ENCODE data around the gene SLC1A5.

SLC1A5 gene

DNA sequence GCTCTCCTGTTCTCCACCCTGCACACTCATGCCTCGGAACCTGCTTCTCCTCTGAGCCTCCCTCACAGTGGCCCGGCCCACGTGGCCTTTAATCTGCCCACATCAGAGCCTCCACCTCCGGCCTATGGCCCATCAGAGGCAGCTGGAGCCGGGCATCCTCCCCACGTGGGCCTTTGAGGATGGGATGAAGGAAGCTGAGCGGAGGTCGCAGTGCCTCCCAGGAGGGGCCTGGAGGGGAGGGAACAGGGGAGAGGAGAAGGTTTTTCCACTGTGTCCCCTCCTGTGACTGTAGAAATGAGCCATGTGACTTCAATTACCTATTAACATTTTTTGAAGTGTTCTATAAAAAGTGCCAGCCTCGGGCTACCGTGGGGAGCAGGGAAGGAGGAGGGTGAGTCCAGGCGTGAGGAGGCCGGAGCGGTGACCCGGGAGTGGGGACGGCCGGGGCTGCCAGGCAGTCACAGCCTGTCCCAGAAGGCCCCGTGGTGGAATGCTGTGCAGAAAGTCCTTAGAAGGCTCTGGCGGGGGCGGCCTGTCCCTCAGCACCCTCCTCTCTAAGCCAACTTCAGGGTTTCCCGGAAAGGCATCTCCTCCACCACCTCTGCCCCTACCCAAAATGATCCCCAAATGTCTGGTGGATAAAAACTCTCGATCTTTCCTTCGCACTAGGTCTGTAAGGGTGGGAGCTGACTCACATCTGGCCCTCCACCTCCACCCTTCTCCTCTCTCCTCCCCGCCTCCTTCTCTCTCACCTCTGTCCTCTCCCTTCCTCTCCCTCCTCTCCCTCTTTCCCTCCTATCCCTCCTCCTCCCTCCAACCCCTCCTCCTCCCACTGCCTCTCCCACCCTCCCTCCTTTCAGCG is 24.8 kb upstream of the SLC1A5 start (continued):
- TF ChIP-seq ZNF184 (tag by site-specific recombination; IDR thresholded peaks at IDR 0.05) (no peak), KLF9 (tag by site-specific recombination; IDR thresholded peaks at IDR 0.05; ENCODE audit: low read depth) (no peak), MEIS1 (CRISPR knock-in tag; IDR thresholded peaks at IDR 0.05; ENCODE audit: borderline replicate concordance) (no peak), CTCF (tag by site-specific recombination; IDR thresholded peaks at IDR 0.05) (no peak), ZNF398 (tag by site-specific recombination; IDR thresholded peaks at IDR 0.05) (peak; percentile 96), FEZF1 (tag by site-specific recombination; IDR thresholded peaks at IDR 0.05) (no peak), ZNF292 (tag by site-specific recombination; IDR thresholded peaks at IDR 0.05; ENCODE audit: borderline replicate concordance, low read depth) (no peak), ZNF239 (tag by site-specific recombination; IDR thresholded peaks at IDR 0.05) (no peak), ZNF549 (tag by site-specific recombination; IDR thresholded peaks at IDR 0.05) (no peak), KLF8 (tag by site-specific recombination; IDR thresholded peaks at IDR 0.05) (no peak), ZBTB20 (tag by site-specific recombination; IDR thresholded peaks at IDR 0.05) (peak; percentile 17; the same call in 1 of the 2 replicates), ZNF561 (tag by site-specific recombination; IDR thresholded peaks at IDR 0.05; ENCODE audit: borderline replicate concordance) (no peak), ZSCAN18 (tag by site-specific recombination; IDR thresholded peaks at IDR 0.05) (0 out of 2 replicates have a peak, but pooled peaks have one; percentile 50), MYNN (tag by site-specific recombination; IDR thresholded peaks at IDR 0.05; ENCODE audit: borderline replicate concordance) (no peak), ZNF501 (tag by site-specific recombination; IDR thresholded peaks at IDR 0.05) (no peak), ZNF169 (tag by site-specific recombination; IDR thresholded peaks at IDR 0.05) (no peak; the same call in 1 of the 2 replicates), ZBTB48 (tag by site-specific recombination; IDR thresholded peaks at IDR 0.05) (no peak), WT1 (tag by site-specific recombination; IDR thresholded peaks at IDR 0.05) (peak; percentile 75; the same call in 1 of the 2 replicates)
- TF ChIP-seq, protein P1, sequence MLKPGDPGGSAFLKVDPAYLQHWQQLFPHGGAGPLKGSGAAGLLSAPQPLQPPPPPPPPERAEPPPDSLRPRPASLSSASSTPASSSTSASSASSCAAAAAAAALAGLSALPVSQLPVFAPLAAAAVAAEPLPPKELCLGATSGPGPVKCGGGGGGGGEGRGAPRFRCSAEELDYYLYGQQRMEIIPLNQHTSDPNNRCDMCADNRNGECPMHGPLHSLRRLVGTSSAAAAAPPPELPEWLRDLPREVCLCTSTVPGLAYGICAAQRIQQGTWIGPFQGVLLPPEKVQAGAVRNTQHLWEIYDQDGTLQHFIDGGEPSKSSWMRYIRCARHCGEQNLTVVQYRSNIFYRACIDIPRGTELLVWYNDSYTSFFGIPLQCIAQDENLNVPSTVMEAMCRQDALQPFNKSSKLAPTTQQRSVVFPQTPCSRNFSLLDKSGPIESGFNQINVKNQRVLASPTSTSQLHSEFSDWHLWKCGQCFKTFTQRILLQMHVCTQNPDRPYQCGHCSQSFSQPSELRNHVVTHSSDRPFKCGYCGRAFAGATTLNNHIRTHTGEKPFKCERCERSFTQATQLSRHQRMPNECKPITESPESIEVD (tag by site-specific recombination; IDR thresholded peaks at IDR 0.05): no peak
- TF ChIP-seq, protein P2, sequence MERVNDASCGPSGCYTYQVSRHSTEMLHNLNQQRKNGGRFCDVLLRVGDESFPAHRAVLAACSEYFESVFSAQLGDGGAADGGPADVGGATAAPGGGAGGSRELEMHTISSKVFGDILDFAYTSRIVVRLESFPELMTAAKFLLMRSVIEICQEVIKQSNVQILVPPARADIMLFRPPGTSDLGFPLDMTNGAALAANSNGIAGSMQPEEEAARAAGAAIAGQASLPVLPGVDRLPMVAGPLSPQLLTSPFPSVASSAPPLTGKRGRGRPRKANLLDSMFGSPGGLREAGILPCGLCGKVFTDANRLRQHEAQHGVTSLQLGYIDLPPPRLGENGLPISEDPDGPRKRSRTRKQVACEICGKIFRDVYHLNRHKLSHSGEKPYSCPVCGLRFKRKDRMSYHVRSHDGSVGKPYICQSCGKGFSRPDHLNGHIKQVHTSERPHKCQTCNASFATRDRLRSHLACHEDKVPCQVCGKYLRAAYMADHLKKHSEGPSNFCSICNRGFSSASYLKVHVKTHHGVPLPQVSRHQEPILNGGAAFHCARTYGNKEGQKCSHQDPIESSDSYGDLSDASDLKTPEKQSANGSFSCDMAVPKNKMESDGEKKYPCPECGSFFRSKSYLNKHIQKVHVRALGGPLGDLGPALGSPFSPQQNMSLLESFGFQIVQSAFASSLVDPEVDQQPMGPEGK (tag by site-specific recombination; IDR thresholded peaks at IDR 0.05): 0 out of 2 replicates have a peak, but pooled peaks have one; percentile 31
- TF ChIP-seq, protein P3, sequence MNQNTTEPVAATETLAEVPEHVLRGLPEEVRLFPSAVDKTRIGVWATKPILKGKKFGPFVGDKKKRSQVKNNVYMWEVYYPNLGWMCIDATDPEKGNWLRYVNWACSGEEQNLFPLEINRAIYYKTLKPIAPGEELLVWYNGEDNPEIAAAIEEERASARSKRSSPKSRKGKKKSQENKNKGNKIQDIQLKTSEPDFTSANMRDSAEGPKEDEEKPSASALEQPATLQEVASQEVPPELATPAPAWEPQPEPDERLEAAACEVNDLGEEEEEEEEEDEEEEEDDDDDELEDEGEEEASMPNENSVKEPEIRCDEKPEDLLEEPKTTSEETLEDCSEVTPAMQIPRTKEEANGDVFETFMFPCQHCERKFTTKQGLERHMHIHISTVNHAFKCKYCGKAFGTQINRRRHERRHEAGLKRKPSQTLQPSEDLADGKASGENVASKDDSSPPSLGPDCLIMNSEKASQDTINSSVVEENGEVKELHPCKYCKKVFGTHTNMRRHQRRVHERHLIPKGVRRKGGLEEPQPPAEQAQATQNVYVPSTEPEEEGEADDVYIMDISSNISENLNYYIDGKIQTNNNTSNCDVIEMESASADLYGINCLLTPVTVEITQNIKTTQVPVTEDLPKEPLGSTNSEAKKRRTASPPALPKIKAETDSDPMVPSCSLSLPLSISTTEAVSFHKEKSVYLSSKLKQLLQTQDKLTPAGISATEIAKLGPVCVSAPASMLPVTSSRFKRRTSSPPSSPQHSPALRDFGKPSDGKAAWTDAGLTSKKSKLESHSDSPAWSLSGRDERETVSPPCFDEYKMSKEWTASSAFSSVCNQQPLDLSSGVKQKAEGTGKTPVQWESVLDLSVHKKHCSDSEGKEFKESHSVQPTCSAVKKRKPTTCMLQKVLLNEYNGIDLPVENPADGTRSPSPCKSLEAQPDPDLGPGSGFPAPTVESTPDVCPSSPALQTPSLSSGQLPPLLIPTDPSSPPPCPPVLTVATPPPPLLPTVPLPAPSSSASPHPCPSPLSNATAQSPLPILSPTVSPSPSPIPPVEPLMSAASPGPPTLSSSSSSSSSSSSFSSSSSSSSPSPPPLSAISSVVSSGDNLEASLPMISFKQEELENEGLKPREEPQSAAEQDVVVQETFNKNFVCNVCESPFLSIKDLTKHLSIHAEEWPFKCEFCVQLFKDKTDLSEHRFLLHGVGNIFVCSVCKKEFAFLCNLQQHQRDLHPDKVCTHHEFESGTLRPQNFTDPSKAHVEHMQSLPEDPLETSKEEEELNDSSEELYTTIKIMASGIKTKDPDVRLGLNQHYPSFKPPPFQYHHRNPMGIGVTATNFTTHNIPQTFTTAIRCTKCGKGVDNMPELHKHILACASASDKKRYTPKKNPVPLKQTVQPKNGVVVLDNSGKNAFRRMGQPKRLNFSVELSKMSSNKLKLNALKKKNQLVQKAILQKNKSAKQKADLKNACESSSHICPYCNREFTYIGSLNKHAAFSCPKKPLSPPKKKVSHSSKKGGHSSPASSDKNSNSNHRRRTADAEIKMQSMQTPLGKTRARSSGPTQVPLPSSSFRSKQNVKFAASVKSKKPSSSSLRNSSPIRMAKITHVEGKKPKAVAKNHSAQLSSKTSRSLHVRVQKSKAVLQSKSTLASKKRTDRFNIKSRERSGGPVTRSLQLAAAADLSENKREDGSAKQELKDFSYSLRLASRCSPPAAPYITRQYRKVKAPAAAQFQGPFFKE (tag by site-specific recombination; IDR thresholded peaks at IDR 0.05; ENCODE audit: borderline replicate concordance): no peak
- TF ChIP-seq, protein P4, sequence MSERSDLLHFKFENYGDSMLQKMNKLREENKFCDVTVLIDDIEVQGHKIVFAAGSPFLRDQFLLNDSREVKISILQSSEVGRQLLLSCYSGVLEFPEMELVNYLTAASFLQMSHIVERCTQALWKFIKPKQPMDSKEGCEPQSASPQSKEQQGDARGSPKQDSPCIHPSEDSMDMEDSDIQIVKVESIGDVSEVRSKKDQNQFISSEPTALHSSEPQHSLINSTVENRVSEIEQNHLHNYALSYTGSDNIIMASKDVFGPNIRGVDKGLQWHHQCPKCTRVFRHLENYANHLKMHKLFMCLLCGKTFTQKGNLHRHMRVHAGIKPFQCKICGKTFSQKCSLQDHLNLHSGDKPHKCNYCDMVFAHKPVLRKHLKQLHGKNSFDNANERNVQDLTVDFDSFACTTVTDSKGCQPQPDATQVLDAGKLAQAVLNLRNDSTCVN (tag by site-specific recombination; optimal IDR thresholded peaks at IDR 0.05): no peak

Data from HEK293 (cell line).